HG02981 (cell line): ENCODE data around the gene MTFR1L.
A peak's percentile ranks its signal among the peaks of the same experiment; 100 is the strongest.

Experiments
- ATAC-seq: cut with Tn5 transposase; IDR thresholded peaks from one replicate; pipeline ENCODE4 v1.9.1; 2021; ENCODE audit warnings: mild to moderate bottlenecking, moderate library complexity; ENCODE audit not compliant: unreplicated experiment

Gene MTFR1L

DNA sequence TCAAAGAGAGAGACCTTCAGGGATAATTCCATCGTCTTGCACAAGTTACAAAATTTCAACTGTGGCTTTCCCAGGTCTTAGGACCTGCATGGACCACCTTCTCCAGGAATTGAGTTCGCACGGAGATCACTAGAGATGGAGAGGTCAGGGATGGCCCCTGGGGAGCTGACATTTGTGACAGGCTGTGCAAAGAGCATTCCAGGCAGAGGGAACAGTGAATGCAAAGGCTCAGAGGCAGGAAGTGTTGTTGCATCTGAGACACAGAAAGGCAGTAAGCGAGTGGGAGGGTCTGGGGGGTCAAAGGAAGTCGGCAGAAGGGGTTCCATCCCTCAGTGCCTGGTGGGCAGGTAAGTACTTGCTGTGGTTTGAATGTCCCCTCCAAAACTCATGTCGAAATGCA, 29.3 kb upstream of the MTFR1L start:
- no peak for ATAC-seq

DNA sequence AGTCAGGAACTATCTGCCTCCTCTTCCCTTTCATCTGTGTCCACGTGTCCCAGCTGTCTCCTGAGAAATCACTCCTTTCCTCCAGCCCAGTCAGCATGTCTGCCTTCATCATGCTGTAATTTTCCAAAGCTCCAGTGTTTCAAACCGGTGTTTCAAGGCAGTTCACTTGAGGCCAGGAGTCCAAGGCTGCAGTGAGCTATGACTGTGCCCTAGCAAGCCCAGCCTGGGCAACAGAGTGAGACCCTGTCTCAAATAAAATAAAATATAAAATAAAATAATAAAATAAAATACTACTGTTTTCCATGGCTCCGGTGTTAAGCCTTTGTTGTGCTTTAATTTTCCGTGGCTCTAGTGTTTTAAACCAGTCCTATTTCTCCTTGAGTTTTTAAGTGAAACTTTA, 27.6 kb upstream of the MTFR1L start:
- ATAC-seq: no peak

- ATAC-seq: no peak
Observed at GRCh38 chr1:25793585-25794170, 26.1 kb upstream of the MTFR1L start.

DNA sequence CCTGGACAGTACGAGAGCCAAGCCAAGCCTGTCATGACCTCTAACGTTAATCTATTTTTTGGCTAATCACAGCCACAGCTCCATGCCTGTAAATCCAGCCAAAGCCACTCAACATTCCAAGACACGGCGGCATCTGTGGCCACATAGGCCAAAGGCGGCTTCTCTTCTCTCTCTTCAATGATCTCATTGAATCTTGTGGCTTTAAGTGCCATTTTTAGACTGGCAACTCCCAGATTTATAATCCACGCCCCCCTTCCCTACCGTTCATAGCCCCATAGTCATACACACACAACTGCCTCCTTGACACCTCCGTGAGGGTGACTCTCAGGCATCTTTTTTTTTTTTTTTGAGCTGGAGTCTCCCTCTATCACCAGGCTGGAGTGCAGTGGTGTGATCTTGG, 25.4 kb upstream of the MTFR1L start:
- no peak for ATAC-seq

DNA sequence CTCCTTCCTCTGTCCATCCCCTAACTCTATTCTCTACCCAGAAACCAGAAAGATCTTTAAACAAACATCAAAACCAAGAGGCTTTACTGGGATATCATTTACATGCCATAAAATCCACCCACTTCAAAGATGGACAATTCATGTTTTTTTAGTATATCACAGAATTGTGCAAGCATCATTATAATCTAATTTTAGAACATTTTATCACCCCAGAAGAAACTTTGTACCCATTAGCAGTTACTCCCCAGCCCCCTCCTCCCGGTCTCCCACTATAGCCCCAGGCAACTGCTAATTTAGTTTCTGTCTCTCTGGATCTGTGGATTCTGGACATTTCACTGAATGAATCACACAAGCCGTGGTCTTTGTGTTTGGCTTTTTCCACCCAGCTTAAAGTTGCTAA, 24.5 kb upstream of the MTFR1L start:
- no peak for ATAC-seq

DNA sequence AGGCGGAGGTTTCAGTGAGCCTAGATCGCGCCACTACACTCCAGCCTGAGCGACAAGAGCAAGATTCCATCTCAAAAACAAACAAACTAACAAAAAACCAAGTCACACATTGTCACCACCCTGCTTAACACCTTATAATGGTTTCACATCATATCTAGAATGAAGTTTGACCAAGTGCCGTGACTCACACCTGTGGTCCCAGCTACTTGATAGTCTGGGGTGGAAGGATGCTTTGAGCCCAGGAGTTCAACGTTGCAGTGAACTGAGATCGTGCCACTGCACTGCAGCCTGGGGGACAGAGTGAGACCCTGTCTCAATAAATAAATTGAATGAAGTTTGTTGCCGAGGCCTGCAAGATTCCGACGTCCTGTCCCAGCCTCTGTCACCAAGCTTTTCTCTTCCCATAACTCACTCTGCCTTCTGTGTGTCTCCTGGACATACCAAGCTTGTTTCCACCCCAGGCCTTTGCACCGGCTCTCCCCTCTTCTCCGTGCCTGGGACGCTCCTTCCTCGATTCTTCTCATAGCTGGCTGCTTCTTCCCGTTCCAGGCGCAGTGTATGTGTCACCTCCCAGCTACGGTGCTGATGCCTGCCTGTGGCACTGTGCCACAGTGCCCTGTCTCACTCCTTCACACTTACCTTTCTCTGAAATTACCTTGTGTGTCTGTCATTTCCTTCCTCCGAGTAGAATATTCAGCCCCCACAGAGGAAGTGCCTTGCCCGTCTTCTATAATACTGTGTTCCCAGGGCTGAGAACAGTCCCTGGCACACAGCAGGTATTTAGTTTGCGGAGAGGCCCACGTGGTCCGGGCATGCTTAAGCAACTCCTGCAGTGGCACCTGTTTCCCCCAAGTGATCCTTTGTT, 23.6 kb upstream of the MTFR1L start:
- ATAC-seq: no peak

DNA sequence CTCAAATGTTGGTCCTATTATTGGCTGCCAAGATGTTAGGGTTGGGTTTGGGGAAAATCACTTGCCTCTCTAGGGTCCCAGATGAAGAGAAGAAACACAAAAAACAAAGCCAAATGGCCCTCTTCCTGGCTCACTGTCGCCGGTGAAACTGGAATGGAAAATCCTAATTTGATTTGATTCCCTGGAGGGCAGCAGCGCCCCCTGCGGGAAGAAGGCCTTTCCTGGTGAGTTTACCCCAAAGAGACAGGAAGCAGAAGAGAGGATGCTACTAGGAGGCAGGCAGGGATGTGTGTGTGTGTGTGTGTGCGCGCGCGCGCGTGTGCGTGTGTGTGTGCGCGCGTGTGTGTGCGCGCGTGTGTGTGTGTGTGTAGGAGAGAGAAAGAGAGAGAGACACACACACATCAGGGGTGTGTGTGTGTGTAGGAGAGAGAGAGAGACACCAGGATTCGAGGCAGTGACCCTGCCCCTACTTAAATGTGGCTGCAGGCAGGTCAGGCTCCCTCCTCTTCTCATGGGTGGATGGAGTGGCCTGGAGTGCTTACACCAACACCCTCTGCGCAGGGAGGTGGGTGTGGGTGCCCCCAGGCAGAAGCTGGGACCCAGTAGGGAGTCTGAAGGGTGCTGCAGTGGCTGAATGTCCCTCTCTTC, 22.8 kb upstream of the MTFR1L start:
- ATAC-seq: no peak

DNA sequence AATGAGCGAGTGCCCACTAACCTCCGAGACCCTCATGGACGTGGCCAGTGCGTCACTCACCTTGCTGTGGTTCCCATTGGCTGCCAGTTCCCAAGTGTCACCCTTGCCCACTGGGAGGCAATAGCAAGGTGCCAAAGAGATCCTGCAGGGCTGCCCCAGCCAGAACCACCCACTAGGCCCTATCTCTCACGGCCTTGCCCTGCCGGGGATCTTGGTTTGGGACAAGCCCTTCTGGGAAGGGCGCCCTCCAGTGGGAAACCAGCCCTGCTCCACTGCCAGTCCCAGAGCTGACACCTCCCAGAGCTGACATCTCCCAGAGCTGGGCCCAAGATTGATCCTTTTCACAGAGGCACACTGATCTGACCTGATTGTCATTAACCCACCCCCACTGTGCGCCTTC, 21.8 kb upstream of the MTFR1L start:
- no peak for ATAC-seq

DNA sequence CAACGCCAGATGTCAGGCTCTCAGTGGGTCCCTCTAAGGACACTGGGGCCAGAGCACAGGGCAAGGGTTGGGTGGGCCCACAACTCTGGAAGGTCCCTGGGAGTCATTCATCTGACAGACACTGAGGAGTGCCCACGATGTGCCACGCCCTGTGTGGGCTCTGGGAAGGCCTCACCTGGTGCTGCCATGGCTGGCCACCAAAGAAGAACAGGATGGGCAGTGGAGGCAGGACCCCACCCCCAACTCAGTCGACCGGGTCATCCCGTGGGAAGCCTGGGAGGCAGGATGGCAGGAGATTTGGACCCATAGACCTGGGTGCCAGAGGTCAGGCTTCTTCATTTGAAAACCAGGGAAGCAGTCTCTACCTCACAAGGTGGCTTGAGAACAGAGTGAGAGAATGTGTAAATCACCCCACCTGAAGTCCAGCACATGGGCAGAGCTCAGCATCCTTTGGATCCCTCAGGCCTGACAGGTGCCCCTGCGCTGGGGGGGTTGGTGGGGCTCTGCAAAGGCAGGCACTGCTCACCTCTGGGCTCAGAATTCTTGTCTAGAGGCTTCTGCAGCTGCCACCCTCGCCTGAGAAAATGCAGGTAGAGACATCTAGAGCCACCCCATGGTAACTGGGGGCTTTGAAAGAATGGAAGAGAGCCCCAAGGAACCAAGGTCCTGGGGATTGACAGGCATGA, 20.9 kb upstream of the MTFR1L start:
- ATAC-seq: no peak

- no peak for ATAC-seq
Observed at GRCh38 chr1:25799352-25799934, 20.3 kb upstream of the MTFR1L start.

DNA sequence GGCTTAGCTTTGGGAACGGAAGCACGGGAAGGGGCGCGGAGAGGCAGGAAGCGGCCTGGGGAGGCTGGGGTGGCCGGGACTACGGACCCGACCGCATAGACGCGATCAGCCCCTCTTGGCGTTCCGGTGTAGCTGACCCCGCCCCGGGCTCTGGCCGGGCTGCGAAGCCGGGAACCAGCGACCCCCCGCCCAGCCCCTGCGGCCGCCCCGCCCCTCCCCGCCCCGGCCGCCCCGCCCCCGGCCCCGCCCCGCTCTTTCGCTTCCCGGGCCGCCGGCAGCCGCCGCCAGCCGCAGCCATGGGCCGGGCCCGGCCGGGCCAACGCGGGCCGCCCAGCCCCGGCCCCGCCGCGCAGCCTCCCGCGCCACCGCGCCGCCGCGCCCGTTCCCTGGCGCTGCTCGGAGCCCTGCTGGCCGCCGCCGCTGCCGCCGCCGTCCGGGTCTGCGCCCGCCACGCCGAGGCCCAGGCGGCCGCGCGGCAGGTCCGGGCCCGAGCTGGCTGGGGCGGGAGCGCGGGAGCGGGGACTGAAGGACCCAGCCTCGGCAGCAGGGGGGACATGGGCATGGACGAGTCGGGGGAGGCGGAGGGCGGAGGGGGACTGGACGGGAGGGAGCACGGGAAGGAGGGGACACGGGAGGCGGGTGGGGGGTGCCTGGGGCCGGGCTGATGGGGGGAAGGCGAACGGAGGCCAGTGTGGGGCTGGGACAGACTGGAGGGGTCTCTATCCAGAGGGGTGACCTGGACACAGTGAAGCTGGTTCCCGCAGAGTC, 19.6 kb upstream of the MTFR1L start, which contains the start of gene SELENON:
SELENON (plus strand) TSS at position 259 of the 768 bp plus-strand sequence; CDS start at position 297, 38 bp downstream.
- ATAC-seq: no peak

DNA sequence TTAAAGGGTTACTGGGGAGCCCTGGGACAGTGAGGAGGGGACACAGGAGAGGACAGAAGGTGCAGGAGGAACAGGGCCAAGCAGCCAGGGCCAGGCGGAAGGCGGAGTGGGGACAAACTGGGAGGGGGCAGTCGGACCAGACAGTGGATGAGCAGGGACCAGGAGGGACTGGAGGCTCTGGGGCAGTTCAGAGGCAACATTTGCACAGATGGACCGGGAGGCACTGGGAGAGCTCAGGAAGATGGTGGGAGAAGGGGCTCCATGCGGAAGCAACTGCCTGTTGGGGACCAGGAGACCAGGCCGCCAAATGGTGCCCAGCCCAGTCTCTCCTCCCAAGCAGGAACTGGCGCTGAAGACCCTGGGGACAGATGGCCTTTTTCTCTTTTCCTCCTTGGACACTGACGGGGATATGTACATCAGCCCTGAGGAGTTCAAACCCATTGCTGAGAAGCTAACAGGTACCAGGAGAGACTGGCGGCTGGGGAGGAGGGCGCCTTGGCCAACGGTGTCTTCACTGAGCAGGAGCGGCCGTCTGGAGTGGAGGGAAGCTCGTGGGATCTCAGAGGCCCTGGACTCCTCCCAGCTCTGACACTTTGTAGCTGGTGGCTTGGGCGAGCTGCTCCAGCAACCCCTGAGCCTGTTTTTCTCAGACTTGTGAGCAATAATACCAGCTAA, 18.9 kb upstream of the MTFR1L start:
- no peak for ATAC-seq

DNA sequence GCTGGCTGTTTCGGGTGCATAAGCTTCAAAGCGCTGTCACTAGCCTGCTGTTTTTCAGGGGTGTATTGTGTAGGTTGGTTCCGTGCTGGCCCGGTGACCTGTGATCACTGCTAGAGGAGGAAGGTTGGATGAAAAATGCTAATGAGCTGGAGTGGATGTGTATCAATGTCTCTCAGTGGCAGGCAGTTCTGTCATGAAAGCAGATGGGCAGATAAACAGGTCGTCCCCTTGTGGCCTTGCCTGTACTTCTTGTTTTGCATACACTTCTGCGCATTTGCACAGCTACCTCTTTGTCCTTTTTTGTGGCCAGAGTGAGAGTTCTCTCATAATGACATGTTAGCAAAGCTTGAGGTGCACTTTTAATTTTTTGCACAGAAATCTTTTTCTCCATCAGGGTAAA, 16.8 kb upstream of the MTFR1L start:
- peak; percentile 46 for ATAC-seq

GRCh38 chr1:25803368-25803767, 16.4 kb upstream of the MTFR1L start:
- no peak for ATAC-seq

DNA sequence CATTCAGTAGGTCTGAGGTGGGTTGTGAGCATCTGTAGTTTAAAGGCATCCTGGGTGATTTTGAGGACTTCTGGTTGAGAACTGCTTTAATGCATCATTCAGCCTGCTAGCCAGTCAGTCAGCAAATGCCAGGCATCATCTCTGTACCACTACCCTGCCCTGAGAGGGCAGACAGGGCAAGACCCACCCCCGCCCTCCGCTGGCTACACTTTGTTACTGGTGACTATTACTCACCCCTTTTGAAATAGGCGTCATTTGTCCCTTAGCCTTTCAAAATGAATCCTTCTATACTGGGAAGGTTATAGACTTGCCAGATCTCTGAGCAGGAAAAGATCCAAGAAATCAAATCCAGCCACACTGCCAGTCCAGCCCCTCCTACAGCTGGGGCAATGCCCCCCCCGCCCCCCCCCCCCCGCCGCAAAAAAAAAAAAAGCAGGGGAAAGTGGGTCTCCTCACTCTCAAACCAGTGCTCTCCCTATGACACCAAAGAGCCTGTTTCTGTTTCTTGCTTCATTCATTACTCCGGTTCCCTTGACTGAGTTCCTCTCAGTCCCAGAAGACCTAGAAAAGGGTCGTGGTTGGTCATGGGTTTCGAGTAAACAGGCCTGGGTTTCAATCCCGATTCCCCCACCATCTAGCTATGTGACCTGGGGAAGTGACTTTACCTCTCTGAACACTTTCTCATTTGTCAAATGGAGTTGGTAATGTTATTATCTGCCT, 15.3 kb upstream of the MTFR1L start:
- peak; percentile 40 for ATAC-seq

GRCh38 chr1:25804964-25805862, 14.5 kb upstream of the MTFR1L start:
- no peak for ATAC-seq

- ATAC-seq: no peak
Observed at GRCh38 chr1:25805863-25806225, 13.9 kb upstream of the MTFR1L start.

DNA sequence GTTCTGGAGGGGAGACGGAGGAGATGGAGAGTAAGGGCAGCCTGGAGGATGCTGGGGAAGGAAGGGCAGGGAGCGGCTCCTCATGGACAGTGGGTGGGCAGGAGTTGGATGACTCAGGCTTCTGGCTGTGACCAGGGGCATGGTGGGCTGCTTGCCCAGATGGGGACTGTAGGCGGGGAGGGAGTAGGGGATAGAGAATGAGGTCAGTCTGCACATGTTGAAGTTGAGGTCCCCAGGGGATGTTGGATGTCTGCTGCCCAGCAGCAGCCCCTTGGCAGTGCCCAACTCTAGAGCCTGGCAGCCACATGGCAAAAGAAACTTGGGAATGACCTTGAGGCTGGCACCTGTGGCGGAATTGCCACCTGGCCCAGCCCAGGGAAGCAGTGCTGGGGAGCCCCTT, 13.3 kb upstream of the MTFR1L start:
- no peak for ATAC-seq
